Measurements from ENCODE around the gene TCP11L2. TPM values are rescaled to one million over a fixed set of nuclear protein-coding genes. Genes with fewer than 3 reads are reported as not detected.

The TCP11L2 gene
- total and polyA plus RNA-seq, 9 of the 15 experiments (the other 6 are each of a cell fraction or from before 2014, with no cell fraction given), result 0.39 to 4.5 (median 1.3) TPM

GRCh38 chr12:106301241-106301610, 1.3 kb upstream of the TCP11L2 start:
- 18% methylated on average over 1 of the region's 1 CpG for WGBS (ENCODE audit: insufficient coverage, low coverage, missing lambda C conversion rate)
- ChIA-PET CTCF (ENCODE audit: low intra/inter-chr PET ratio) (no interaction called here), POLR2A (interaction anchor here (2.0 kb wide), 1 partner anchor 14 kb away, joined by 5 read pairs; no protein-coding TSS in a partner anchor)
- ATAC-seq (no peak), FAIRE-seq (no peak), DNase-seq (ENCODE audit: extremely low read depth in 1 of 4, low spot score in 3 of 4) (no peak)
- Histone ChIP-seq H3K9ac (ENCODE audit: insufficient read depth in 1 of 2, low read depth in 2 of 2, low read length in 2 of 2) (no peak overlapping the region), H3K9me3 (replicated peaks; ENCODE audit: control insufficient read depth, insufficient read depth, low read depth, low read length) (no peaks in the 10 kb centered on the region), H3K4me1 (replicated peaks in 1 of 2; ENCODE audit: control insufficient read depth in 2 of 2, insufficient read depth in 2 of 2, low read length in 2 of 2) (peaks cover 19 to 30% of the 10 kb centered on the region in 2 experiments; a peak in 4 of 5 replicates), H3K27me3 (ENCODE audit: control insufficient read depth in 2 of 2, insufficient read depth in 2 of 2, low read length in 2 of 2) (no peaks in the 10 kb centered on the region), H3K9me1 (ENCODE audit: control insufficient read depth, insufficient read depth, low read length) (no peaks in the 10 kb centered on the region), H3K79me2 (ENCODE audit: control insufficient read depth, insufficient read depth, low read length) (no peaks in the 10 kb centered on the region), H2AFZ (ENCODE audit: low read depth, low read length) (peak overlapping the region; percentile 58), H3K27ac (ENCODE audit: extremely low read depth, low read depth, low read length) (peak overlapping the region; percentile 76), H3K36me3 (ENCODE audit: control insufficient read depth, insufficient read depth, low read length) (no peaks in the 10 kb centered on the region), H3K4me2 (ENCODE audit: insufficient read depth, low read length) (peak overlapping the region; percentile 89), H3K4me3 (no peak overlapping the region), H4K20me1 (replicated peaks; ENCODE audit: control insufficient read depth, insufficient read depth, low read length) (no peaks in the 10 kb centered on the region)
- TF ChIP-seq ZNF23 (CRISPR knock-in tag; IDR thresholded peaks at IDR 0.05) (no peak), ZNF561 (CRISPR knock-in tag; conservative IDR thresholded peaks at IDR 0.05) (no peak), CHCHD3 (CRISPR knock-in tag; IDR thresholded peaks at IDR 0.05) (no peak), ZNF644 (tag; IDR thresholded peaks at IDR 0.05; ENCODE audit: low read depth) (0 out of 2 replicates have a peak, but pooled peaks have one; percentile 27), FOXM1 (IDR thresholded peaks at IDR 0.05; ENCODE audit: low read depth) (no peak), FOXM1 (CRISPR knock-in tag; IDR thresholded peaks at IDR 0.05; ENCODE audit: low read depth) (no peak), ARID2 (IDR thresholded peaks at IDR 0.05) (no peak)
- TF ChIP-seq, protein P1, sequence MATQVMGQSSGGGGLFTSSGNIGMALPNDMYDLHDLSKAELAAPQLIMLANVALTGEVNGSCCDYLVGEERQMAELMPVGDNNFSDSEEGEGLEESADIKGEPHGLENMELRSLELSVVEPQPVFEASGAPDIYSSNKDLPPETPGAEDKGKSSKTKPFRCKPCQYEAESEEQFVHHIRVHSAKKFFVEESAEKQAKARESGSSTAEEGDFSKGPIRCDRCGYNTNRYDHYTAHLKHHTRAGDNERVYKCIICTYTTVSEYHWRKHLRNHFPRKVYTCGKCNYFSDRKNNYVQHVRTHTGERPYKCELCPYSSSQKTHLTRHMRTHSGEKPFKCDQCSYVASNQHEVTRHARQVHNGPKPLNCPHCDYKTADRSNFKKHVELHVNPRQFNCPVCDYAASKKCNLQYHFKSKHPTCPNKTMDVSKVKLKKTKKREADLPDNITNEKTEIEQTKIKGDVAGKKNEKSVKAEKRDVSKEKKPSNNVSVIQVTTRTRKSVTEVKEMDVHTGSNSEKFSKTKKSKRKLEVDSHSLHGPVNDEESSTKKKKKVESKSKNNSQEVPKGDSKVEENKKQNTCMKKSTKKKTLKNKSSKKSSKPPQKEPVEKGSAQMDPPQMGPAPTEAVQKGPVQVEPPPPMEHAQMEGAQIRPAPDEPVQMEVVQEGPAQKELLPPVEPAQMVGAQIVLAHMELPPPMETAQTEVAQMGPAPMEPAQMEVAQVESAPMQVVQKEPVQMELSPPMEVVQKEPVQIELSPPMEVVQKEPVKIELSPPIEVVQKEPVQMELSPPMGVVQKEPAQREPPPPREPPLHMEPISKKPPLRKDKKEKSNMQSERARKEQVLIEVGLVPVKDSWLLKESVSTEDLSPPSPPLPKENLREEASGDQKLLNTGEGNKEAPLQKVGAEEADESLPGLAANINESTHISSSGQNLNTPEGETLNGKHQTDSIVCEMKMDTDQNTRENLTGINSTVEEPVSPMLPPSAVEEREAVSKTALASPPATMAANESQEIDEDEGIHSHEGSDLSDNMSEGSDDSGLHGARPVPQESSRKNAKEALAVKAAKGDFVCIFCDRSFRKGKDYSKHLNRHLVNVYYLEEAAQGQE (IDR thresholded peaks at IDR 0.05; ENCODE audit: borderline replicate concordance), result no peak
- TF ChIP-seq, protein P1 (CRISPR knock-in tag; IDR thresholded peaks at IDR 0.05; ENCODE audit: low read depth), result no peak
- intact Hi-C loops (cut with micrococcal nuclease) (loop anchor here (5.0 kb wide), 1 partner anchor 56 kb away; the partner anchor contains the start of gene POLR3B), in situ Hi-C loops (cut with MboI) (no loop called here)
- BruUV-seq (replicated peaks), result no TSS peak
